Measurements from ENCODE around the gene SPANXA1. TPM values are rescaled to one million over a fixed set of nuclear protein-coding genes. Genes with fewer than 3 reads are reported as not detected.

SPANXA1 gene, protein sequence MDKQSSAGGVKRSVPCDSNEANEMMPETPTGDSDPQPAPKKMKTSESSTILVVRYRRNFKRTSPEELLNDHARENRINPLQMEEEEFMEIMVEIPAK
- total RNA-seq = not detected in 2 replicates

DNA sequence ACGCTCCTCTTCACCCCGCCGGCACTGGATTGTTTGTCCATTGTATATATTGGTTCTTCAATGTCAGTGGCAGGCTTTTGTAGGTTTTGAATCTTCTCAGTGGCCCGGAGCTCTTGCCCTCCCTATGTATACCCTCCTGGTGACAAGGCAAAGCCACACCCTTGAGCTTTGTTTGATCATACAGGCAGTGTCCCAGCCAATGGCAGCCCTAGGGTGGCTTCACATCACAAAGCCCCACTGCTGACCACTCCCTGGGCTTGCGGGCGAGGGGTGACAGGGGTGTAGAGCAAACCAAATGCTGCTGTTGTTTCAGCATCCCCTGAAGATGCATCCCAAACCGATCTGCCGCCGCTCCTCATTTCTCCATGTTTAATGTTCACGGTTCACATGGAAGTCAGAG is at the start of gene SPANXA1:
Gene SPANXA1, minus strand, starts transcription at position 101 of the 400 bp plus-strand sequence. Its CDS starts 60 bp downstream, at position 41.

DNA sequence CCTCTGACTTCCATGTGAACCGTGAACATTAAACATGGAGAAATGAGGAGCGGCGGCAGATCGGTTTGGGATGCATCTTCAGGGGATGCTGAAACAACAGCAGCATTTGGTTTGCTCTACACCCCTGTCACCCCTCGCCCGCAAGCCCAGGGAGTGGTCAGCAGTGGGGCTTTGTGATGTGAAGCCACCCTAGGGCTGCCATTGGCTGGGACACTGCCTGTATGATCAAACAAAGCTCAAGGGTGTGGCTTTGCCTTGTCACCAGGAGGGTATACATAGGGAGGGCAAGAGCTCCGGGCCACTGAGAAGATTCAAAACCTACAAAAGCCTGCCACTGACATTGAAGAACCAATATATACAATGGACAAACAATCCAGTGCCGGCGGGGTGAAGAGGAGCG is 4.9 kb upstream of the SPANXA1 start, which contains the start of gene SPANXA2:
Gene SPANXA2, plus strand, starts transcription at position 301 of the 400 bp plus-strand sequence. Its CDS starts 60 bp downstream, at position 361.

Other genes starting within 250 kb of the SPANXA1 start
- gene SPANXA2, start 5.0 kb upstream of the SPANXA1 start, total RNA-seq = not detected in 2 replicates
- not detected in 2 replicates for gene SPANXD, start 114.0 kb upstream of the SPANXA1 start, total RNA-seq

Measured in aortic smooth muscle cell (primary cell).